T-helper 1 cell (primary cell): ENCODE results near the gene ESF1.

Experiments
- DNase-seq, 5 donors: peaks; one replicate each; pipeline ENCODE4 v3.0.0-alpha.2; 2012 to 2020

The ESF1 gene

GRCh38 chr20:13671916-13672378, 112.8 kb downstream of the ESF1 start:
- DNase-seq = no peak

- no peak for DNase-seq
Measured at GRCh38 chr20:13671512-13671911, 113.2 kb downstream of the ESF1 start.

- no peak for DNase-seq
Measured at GRCh38 chr20:13670160-13670559, 114.6 kb downstream of the ESF1 start.

- DNase-seq = no peak
Measured at GRCh38 chr20:13665709-13666395, 118.9 kb downstream of the ESF1 start.
